ENCODE measurements around the gene UBR3. TPM values are rescaled to one million over a fixed set of nuclear protein-coding genes. Genes with fewer than 3 reads are reported as not detected.

UBR3 gene
- total RNA-seq, 1 donor, result 11.3 TPM

DNA sequence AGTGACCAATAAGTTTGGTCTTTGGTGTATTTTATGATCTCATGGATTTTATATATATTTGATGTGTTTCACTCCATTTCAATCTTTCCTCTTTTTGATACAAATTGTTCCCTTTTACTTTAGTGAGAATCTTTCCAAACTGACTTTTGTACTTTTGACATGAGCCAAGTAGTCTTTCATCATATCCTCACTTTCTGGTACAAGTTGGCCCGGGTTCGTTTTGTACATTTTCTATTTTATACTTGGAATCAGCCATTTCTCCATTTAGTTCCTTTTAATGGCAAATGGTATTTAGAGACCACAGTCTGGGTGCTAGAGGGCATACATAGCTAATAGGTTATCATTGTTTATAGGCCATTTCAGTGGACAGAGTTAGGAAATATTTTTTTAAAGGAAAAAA is 202.8 kb downstream of the UBR3 start:
- no peak for DNase-seq (ENCODE audit: low read depth in 2 of 3, low spot score in 2 of 3)

GRCh38 chr2:170031288-170031687 is 204.0 kb downstream of the UBR3 start:
- no peak for DNase-seq (ENCODE audit: low read depth in 2 of 3, low spot score in 2 of 3)

DNA sequence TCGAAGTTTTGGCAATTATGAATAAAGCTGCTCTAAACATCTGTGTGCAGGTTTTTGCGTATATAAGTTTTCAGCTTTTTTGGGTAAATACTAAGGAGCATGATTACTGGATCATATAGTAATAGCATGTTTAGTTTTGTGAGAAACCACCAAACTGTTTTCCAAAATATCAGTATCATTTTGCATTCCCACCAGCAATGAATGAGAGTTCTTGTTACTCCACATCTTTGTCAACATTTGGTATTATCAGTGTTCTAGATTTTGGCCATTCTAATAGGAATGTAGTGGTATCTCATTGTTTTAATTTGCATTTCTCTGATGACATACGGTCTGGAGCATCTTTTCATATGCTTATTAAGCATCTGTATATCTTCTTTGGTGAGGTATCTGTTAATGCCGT is 207.3 kb downstream of the UBR3 start:
- no peak for DNase-seq (ENCODE audit: low read depth in 2 of 3, low spot score in 2 of 3)

DNA sequence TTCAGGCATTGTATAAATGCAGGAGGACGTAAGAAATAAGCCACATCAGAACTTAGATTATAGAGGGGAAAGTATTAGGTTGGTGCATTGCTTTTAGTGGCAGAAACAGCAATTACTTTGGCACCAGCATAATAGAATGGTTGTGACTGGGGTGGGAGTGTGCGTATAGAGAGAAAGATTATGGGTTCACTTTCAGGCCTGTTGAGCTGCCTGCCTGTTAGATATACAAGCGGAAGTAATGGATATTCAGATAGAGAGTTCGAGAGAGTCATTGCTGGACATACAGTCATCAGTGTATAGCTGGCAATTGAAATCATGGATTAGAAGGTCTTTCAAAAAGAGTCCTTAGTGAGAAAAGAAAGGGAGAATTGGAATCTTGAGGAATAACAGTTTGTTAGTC is 211.5 kb downstream of the UBR3 start:
- DNase-seq (ENCODE audit: low read depth in 2 of 3, low spot score in 2 of 3), result no peak

- no peak for DNase-seq (ENCODE audit: low read depth in 2 of 3, low spot score in 2 of 3)
Observed at GRCh38 chr2:170039401-170040172, 212.3 kb downstream of the UBR3 start.

DNA sequence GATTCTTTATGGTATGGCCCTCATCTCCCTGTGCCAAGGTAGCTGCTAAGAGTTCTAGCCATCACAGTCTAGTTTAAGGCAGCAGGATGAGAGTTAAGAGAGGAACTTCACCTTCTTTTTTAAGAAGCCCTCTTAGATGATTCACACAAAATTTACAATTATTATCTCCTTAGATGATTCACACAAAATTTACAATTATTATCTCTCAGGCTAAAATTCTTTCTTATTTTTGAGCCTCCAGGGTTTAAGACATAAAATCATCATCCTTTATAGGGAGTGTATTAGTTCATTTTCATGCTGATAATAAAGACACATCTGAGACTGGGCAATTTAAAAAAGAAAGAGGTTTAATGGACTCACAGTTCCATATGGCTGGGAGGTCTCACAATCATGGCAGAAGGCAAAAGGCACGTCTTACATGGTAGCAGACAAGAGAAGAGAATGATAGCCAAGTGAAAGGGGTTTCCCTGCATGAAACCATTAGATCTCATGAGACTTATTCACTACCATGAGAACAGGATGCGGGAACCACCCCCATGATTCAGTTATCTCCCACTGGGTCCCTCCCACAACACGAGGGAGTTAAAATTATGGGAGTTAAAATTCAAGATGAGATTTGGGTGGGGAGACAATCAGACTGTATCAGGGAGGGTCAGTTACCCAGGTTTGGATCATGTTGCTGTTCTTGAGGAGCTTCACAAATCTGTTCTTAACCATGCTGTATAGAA is 217.7 kb downstream of the UBR3 start:
- DNase-seq (ENCODE audit: low read depth in 2 of 3, low spot score in 2 of 3), result no peak

DNA sequence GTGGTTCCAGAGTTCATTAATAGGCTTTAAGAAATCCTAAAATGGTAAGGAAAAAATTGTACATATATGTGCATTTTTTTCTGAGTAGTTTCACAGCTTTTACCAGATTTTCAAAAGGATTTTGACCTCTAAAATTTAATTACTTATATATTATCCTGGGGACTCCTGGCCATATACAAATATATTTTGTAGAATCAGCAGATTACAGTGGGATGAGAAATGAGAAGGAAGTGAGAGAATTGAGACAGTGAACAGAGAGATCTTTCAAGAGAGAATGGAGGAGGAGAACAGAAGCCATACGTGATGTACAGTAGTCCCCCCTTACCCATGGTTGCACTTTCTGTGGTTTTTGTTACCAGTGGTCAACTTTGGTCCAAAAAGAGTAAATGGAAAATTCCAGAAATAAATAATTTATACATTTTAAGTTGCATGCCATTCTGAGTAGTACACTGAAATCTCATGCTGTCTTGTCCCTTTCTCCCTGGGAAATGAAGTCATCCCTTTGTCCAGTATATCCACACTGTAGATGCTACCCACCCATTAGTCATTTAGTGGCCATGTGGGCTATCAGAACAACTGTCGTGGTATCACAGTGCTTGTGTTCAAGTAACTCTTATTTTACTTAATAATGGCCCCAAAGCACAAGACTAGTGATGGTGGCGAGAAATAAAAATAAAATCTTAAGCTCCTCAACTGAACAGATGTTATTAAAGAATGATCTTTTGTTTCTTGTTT is 220.2 kb downstream of the UBR3 start:
- no peak for DNase-seq (ENCODE audit: low read depth in 2 of 3, low spot score in 2 of 3)

GRCh38 chr2:170052151-170052550 is 224.9 kb downstream of the UBR3 start:
- DNase-seq (ENCODE audit: low read depth in 2 of 3, low spot score in 2 of 3), result no peak

GRCh38 chr2:170054997-170055396 is 227.7 kb downstream of the UBR3 start:
- DNase-seq (ENCODE audit: low read depth in 2 of 3, low spot score in 2 of 3), result no peak

DNA sequence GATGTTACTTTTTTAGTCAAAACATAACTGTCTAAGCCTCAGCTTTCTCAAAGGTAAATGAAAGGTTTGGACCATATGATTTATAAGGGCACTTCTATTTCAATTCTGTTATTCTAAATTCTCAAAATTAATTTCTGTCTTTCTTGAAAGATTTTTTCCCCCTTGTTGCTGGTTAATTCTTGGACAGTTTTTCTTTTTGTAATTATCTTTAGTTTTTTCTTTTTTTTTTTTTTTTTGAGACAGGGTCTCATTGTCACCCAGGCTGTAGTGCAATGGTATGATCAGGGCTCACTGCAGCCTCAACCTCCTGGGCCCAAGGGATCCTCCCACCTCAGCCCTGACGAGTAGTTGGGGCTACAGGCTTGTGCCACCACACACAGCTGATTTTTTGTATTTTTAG is 229.6 kb downstream of the UBR3 start:
- no peak for DNase-seq (ENCODE audit: low read depth in 2 of 3, low spot score in 2 of 3)

- no peak for DNase-seq (ENCODE audit: low read depth in 2 of 3, low spot score in 2 of 3)
Observed at GRCh38 chr2:170063456-170064235, 236.4 kb downstream of the UBR3 start.

GRCh38 chr2:170070778-170071177 is 243.5 kb downstream of the UBR3 start:
- no peak for DNase-seq (ENCODE audit: low read depth in 2 of 3, low spot score in 2 of 3)

GRCh38 chr2:170073288-170073687 is 246.0 kb downstream of the UBR3 start:
- peak in 1 of 3 donors; percentile 17 for DNase-seq (ENCODE audit: low read depth in 2 of 3, low spot score in 2 of 3)

GRCh38 chr2:170076189-170076588 is 248.9 kb downstream of the UBR3 start:
- DNase-seq (ENCODE audit: low read depth in 2 of 3, low spot score in 2 of 3), result no peak

DNA sequence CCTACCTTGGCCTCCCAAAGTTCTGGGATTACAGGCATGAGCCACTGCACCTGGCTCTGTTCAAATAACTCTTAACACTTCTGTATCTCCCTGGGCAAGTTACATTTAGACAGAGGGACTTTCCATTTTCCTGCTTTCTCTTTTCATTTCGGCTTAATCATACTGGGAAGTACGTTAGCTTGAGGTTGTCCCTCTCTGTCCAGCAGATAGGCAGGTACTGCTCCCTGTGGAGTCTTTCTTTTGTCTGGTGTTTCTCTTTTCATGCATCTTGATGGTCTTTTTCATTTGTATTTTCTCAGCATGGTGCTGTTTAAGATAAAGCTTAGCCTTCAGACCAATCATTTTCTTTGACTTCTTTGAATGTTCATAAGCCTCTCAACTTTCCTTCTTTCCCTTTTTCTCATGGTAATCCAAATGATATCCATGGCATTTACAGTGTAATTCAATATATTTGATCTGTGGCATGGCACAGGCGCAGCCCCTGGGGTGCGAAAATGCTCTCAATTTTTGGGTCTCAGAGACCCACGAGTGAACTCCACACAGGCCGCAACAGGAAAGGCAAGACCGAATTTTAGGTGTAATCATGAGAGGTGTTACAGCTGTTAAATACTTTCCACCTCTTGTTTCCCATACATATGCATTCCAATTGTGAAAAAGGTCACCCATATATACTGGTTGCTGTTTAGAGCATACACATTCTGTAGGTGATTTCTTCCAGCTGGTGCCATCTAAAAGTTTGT is 250.7 kb downstream of the UBR3 start:
- no peak for DNase-seq (ENCODE audit: low read depth in 2 of 3, low spot score in 2 of 3)

DNA sequence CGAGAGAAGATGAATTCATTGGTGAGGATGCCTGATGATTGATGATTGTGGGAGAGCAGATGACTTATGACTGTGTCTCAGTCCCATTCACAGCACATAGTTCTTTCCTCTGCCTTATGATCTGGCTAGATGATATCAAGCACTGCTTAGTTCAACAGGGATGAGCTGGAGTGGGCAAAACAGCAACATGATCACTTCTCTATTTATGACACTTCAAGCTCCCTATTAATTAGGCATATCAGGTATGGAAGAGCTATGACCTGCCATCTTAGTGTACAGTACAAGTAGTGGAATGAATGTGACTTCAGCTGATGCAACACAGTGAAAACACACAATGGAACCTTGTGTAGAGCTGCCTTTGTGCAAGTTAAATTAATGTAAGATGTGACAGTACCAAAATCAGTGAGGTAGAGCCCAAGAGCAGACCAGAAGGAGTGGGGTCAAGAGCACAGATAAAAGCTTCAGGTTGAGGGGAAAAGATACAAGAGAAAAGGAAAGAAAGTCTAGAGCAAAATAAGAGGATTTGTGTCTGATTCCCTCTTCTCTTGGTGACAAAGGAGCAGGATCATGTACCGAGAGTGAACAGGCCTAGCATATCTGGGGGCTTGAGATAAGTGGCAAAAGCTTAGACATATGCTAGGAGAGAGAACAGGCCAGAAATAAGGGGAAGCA is 257.7 kb downstream of the UBR3 start:
- DNase-seq (ENCODE audit: low read depth in 2 of 3, low spot score in 2 of 3), result no peak

DNA sequence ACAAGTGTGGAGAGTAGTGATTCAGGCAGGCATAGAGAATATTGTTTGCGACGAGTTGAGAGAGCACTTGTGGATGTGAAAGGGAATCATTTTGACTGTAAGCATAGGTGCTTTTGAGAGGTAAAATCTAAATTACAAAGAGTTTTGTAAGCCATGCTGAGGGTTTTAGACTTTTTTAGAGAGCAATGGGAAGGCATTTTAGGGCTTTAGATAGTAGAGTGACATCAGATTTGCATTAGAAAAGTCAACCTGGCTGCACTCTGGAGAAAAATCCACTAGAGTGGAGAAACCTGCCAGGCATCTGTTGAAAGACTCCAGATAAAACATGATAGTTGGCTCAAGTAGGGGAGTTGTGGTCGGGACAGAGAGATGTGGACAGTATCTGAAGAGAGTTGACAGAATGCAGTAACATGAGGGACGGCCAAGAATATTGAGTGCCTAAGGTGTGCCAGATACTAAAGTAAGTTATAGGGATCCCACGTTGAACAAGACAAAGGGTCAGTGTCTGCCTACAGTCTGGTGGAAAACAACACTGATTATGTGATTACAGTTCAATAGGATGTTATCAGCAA is 258.9 kb downstream of the UBR3 start:
- DNase-seq (ENCODE audit: low read depth in 2 of 3, low spot score in 2 of 3), result no peak

GRCh38 chr2:170086751-170087412 is 259.6 kb downstream of the UBR3 start:
- no peak for DNase-seq (ENCODE audit: low read depth in 2 of 3, low spot score in 2 of 3)

DNA sequence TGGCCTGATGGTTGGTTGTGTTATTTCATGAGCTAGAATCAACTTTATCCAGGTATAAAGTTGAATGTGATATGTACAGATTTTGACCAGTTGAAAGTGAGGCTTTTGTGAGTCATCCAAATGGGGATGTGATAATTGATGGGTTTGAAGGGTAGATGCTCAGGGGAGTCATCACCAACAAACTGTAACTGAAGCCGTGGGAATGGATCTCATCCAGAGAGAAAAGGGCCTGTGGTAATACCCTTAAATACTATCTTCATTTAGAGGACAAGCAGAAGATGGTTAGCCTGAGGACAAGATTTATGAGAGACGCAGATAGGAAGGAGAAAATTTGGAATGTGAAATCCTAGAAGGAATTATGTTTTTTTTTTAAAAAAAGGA is 260.1 kb downstream of the UBR3 start:
- no peak for DNase-seq (ENCODE audit: low read depth in 2 of 3, low spot score in 2 of 3)

Measured in hematopoietic multipotent progenitor cell (in vitro differentiated cells).